Nephron (organoid): ENCODE results near the gene PCDH9.

Source experiments
- H3K27ac Mint-ChIP-seq, 3 experiments: 2 replicates each; pipeline ENCODE4 v1.8.0; 2020; ENCODE audit warnings: mixed read lengths in 3 of 3, mild to moderate bottlenecking in 2 of 3, moderate library complexity in 1 of 3
- H3K27me3 Mint-ChIP-seq: 2 replicates; pipeline ENCODE4 v1.8.0; 2021; ENCODE audit warnings: low read depth, mild to moderate bottlenecking, moderate library complexity, mixed read lengths
- H3K36me3 Mint-ChIP-seq: 2 replicates; pipeline ENCODE4 v1.8.0; 2020; ENCODE audit warnings: low read depth, mixed read lengths
- H3K4me1 Mint-ChIP-seq: 2 replicates; pipeline ENCODE4 v1.8.0; 2020; ENCODE audit warnings: mixed read lengths
- H3K4me3 Mint-ChIP-seq, 3 experiments: 2 replicates each; pipeline ENCODE4 v1.8.0; 2020; ENCODE audit warnings: mild to moderate bottlenecking in 3 of 3, mixed read lengths in 3 of 3, moderate library complexity in 2 of 3
- H3K9me3 Mint-ChIP-seq: 2 replicates; pipeline ENCODE4 v1.8.0; 2020; ENCODE audit warnings: mixed read lengths
- CTCF ChIP-seq, 3 experiments: fragments of 200-600 bp; sonication (generic); IDR thresholded peaks; one replicate each; pipeline ENCODE4 v1.5.0; 2021; ENCODE audit warnings: antibody characterized with exemption in 3 of 3; ENCODE audit not compliant: unreplicated experiment in 3 of 3

The PCDH9 gene

DNA sequence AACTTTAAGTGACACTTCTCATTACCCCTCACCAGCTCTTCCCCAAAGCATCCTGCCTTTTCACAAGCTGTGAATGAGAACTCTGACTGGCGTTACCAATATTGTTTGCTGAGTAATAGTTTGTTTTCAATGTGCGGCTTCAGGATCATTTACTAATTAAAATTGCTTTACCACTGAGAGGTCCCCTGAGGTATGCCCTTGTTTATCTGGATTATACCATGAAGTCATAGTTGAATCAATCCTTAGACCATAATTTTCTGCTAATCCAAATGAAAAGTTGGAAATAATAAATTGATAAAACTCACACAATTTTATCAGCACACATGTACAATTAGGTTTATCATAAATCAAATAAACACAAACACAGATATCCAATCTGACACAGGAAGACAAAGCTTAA is 568.8 kb downstream of the PCDH9 start:
- Mint-ChIP-seq H3K27ac (peak overlapping the region in 1 of 3 experiments; percentile 8), H3K4me3 (no peak overlapping the region), H3K36me3 (no peaks in the 10 kb centered on the region), H3K4me1 (peaks cover 46% of the 10 kb centered on the region), H3K27me3 (no peaks in the 10 kb centered on the region), H3K9me3 (no peaks in the 10 kb centered on the region)
- TF ChIP-seq CTCF (IDR thresholded peaks at IDR 0.05; ENCODE audit: unreplicated experiment in 3 of 3) = no peak

GRCh38 chr13:66660468-66660813 is 569.7 kb downstream of the PCDH9 start:
- H3K36me3 Mint-ChIP-seq = no peaks in the 10 kb centered on the region
- H3K4me3 Mint-ChIP-seq = no peak overlapping the region
- H3K27ac Mint-ChIP-seq = peak overlapping the region in 2 of 3 experiments; percentile 50 to 54
- H3K4me1 Mint-ChIP-seq = peaks cover 44% of the 10 kb centered on the region
- TF ChIP-seq CTCF (IDR thresholded peaks at IDR 0.05; ENCODE audit: unreplicated experiment in 3 of 3) = no peak
- no peaks in the 10 kb centered on the region for H3K9me3 Mint-ChIP-seq
- no peaks in the 10 kb centered on the region for H3K27me3 Mint-ChIP-seq

DNA sequence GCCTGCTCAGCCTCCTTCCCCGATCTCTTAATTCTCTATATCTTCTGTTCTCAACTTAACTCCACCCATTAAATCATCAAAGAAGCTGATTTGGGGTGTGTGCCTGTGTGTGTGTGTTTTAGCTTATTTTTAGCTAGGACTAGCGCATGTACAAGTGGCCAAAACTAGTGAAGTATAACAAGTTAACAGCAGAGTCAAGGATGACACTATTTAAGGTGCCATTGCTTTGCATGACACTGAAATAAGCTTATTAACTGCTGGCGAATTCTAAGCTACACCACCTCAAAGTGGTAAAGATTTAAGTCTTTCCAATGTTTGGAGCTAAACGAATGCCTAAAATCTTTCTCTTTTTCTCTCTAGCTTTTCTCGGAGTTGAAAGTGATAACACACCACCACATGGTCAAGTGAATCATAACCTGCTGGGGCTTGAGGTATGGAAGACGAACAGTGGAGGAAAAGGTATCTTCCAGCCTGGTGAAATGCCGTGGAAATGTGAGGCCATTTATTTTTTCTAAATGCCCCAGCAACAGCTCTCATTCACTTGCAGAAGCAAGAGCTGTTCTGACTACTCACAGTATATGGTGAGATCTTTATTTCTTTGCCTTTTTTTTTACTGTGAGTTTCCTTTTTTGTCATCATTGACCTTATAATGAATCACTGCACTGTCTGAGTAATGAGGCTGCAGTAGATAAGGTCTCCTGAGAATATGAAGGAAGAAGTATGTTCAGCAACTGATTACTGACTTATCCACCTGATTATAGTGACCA is 570.3 kb downstream of the PCDH9 start:
- Mint-ChIP-seq H3K4me1 (peaks cover 41% of the 10 kb centered on the region), H3K4me3 (no peak overlapping the region), H3K27ac (peak overlapping the region; percentile 6 to 54 (median 50)), H3K9me3 (no peaks in the 10 kb centered on the region), H3K36me3 (no peaks in the 10 kb centered on the region), H3K27me3 (no peaks in the 10 kb centered on the region)
- TF ChIP-seq CTCF (IDR thresholded peaks at IDR 0.05; ENCODE audit: unreplicated experiment in 3 of 3) = no peak

- no peak for TF ChIP-seq CTCF (IDR thresholded peaks at IDR 0.05; ENCODE audit: unreplicated experiment in 3 of 3)
Measured at GRCh38 chr13:66659286-66659685, 570.9 kb downstream of the PCDH9 start.

GRCh38 chr13:66657165-66657881 is 572.8 kb downstream of the PCDH9 start:
- Mint-ChIP-seq H3K27me3 (no peaks in the 10 kb centered on the region), H3K9me3 (peaks cover 7% of the 10 kb centered on the region), H3K27ac (peak overlapping the region; percentile 41 to 80 (median 80)), H3K36me3 (peaks cover 5% of the 10 kb centered on the region), H3K4me1 (peaks cover 24% of the 10 kb centered on the region), H3K4me3 (no peak overlapping the region)
- TF ChIP-seq CTCF (IDR thresholded peaks at IDR 0.05; ENCODE audit: unreplicated experiment in 3 of 3) = no peak

More at GRCh38 chr13:66659286-66659685, 570.9 kb downstream of the PCDH9 start:
- Mint-ChIP-seq H3K4me3 (no peak overlapping the region), H3K4me1 (peaks cover 36% of the 10 kb centered on the region), H3K36me3 (no peaks in the 10 kb centered on the region), H3K27me3 (no peaks in the 10 kb centered on the region), H3K9me3 (no peaks in the 10 kb centered on the region), H3K27ac (peak overlapping the region; percentile 6 to 54 (median 50))
